Skeletal muscle tissue (tissue), 4 donors: ENCODE measurements around the gene OSBPL7. TPM values are rescaled to one million over a fixed set of nuclear protein-coding genes. Genes with fewer than 3 reads are reported as not detected.

Experiments
- H3K27ac ChIP-seq: one replicate; pipeline ENCODE4 v1.7.0; 2013; ENCODE audit warnings: mild to moderate bottlenecking, low read depth, low read length, inconsistent platforms
- H3K27me3 ChIP-seq, 3 donors: one replicate each; pipeline ENCODE4 v1.7.0; 2013; ENCODE audit warnings: low read length in 3 of 3; ENCODE audit not compliant: control insufficient read depth in 3 of 3, insufficient read depth in 3 of 3
- H3K36me3 ChIP-seq, 3 donors: one replicate each; pipeline ENCODE4 v1.7.0; 2013; ENCODE audit warnings: low read length in 3 of 3; ENCODE audit not compliant: control insufficient read depth in 3 of 3, insufficient read depth in 3 of 3
- H3K4me1 ChIP-seq, 3 donors: one replicate each; pipeline ENCODE4 v1.7.0; 2013; ENCODE audit warnings: low read length in 3 of 3, mild to moderate bottlenecking in 3 of 3; ENCODE audit not compliant: control insufficient read depth in 3 of 3, insufficient read depth in 3 of 3
- H3K4me3 ChIP-seq, 3 donors: one replicate each; pipeline ENCODE4 v1.7.0; 2013; ENCODE audit warnings: low read length in 3 of 3
- H3K9ac ChIP-seq, 3 donors: one replicate each; pipeline ENCODE4 v1.7.0; 2013; ENCODE audit warnings: low read length in 3 of 3, mild to moderate bottlenecking in 3 of 3, moderate library complexity in 2 of 3, low read depth in 1 of 3
- H3K9me3 ChIP-seq, 3 donors: one replicate each; pipeline ENCODE4 v1.7.0; 2013; ENCODE audit warnings: low read length in 3 of 3; ENCODE audit not compliant: control insufficient read depth in 3 of 3
- total RNA-seq: library from RNA; depleted of rRNA; stranded (reverse); fragments of >200 nt; gene quantifications from one replicate; pipeline ENCODE4 v1.2.3, GENCODE V29; 2014
- donor health status: Osteomylitis.

Gene OSBPL7
- total RNA-seq, 1 donor from 2014 or later: 8.4 TPM

- Histone ChIP-seq H3K27me3 (peaks cover 30 to 53% (median 48%) of the 10 kb centered on the region in 3 donors), H3K9me3 (no peaks in the 10 kb centered on the region), H3K9ac (no peak overlapping the region), H3K27ac (no peak overlapping the region), H3K4me3 (no peak overlapping the region), H3K4me1 (no peaks in the 10 kb centered on the region), H3K36me3 (no peaks in the 10 kb centered on the region)
Measured at GRCh38 chr17:47860386-47860785, 38.8 kb upstream of the OSBPL7 start.

- no peaks in the 10 kb centered on the region for H3K4me1 ChIP-seq
- H3K9ac ChIP-seq: no peak overlapping the region
- H3K9me3 ChIP-seq: no peaks in the 10 kb centered on the region
- no peak overlapping the region for H3K4me3 ChIP-seq
- H3K27ac ChIP-seq: no peak overlapping the region
- peaks cover 54 to 70% (median 65%) of the 10 kb centered on the region in 3 donors for H3K27me3 ChIP-seq
- no peaks in the 10 kb centered on the region for H3K36me3 ChIP-seq
Measured at GRCh38 chr17:47857551-47858455, 36.2 kb upstream of the OSBPL7 start.

DNA sequence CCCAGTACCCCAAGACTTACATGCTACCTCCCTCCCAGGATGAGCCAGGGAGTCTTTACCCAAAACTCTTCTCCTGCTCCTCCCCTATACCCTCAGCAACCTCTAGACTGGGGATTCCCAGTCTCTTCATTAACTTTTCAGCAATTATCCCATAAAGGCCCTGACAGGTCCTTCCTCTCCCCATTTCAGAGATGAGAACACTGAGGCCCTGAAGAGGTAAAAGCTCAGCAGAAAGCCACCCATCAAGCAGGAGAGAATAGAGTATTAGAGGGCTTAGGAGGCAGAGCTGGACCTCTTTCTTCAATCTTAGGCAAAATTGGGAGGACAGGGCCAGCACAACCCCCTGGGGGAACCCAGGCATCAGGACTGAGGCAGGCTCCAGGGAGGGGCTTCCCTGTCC, 35.2 kb upstream of the OSBPL7 start:
- H3K4me3 ChIP-seq: no peak overlapping the region
- no peaks in the 10 kb centered on the region for H3K36me3 ChIP-seq
- H3K4me1 ChIP-seq: peaks cover 0 to 8% (median under 1%) of the 10 kb centered on the region in 3 donors
- peaks cover 63 to 78% (median 75%) of the 10 kb centered on the region in 3 donors for H3K27me3 ChIP-seq
- no peak overlapping the region for H3K9ac ChIP-seq
- H3K27ac ChIP-seq: no peak overlapping the region
- no peaks in the 10 kb centered on the region for H3K9me3 ChIP-seq

GRCh38 chr17:47855737-47856136, 34.1 kb upstream of the OSBPL7 start:
- peaks cover 67 to 80% (median 79%) of the 10 kb centered on the region in 3 donors for H3K27me3 ChIP-seq
- no peak overlapping the region for H3K4me3 ChIP-seq
- H3K4me1 ChIP-seq: peaks cover 3 to 11% (median 5%) of the 10 kb centered on the region in 3 donors
- no peak overlapping the region for H3K9ac ChIP-seq
- no peaks in the 10 kb centered on the region for H3K36me3 ChIP-seq
- H3K27ac ChIP-seq: no peak overlapping the region
- H3K9me3 ChIP-seq: no peaks in the 10 kb centered on the region

GRCh38 chr17:47853616-47854015, 32.0 kb upstream of the OSBPL7 start:
- peaks cover 3 to 16% (median 7%) of the 10 kb centered on the region in 3 donors for H3K4me1 ChIP-seq
- H3K9me3 ChIP-seq: no peaks in the 10 kb centered on the region
- no peak overlapping the region for H3K4me3 ChIP-seq
- no peaks in the 10 kb centered on the region for H3K36me3 ChIP-seq
- H3K27me3 ChIP-seq: peaks cover 78 to 93% (median 81%) of the 10 kb centered on the region in 3 donors
- H3K27ac ChIP-seq: no peak overlapping the region
- no peak overlapping the region for H3K9ac ChIP-seq

GRCh38 chr17:47852113-47852949, 30.7 kb upstream of the OSBPL7 start:
- no peaks in the 10 kb centered on the region for H3K36me3 ChIP-seq
- peaks cover 87 to 97% (median 89%) of the 10 kb centered on the region in 3 donors for H3K27me3 ChIP-seq
- H3K4me3 ChIP-seq: no peak overlapping the region
- no peak overlapping the region for H3K27ac ChIP-seq
- no peaks in the 10 kb centered on the region for H3K9me3 ChIP-seq
- peaks cover 3 to 16% (median 7%) of the 10 kb centered on the region in 3 donors for H3K4me1 ChIP-seq
- no peak overlapping the region for H3K9ac ChIP-seq

DNA sequence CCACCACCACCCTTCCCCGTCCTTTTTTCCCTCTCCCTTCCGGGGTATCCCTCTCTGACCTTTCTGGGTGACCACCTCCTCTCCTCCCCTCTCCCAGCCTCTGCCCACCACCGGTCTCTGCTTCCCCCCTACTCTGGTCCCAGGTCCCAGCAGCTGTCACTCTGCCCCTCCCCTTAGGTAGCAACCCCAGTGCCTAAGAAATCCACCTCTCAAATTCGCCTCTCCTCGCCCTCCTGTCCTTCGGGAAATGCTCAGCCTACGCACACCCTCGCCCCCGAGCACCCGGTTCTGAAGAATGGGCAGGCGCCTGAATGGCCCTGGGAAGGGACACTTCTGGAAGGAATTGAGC, 30.1 kb upstream of the OSBPL7 start:
- Histone ChIP-seq H3K4me3 (no peak overlapping the region), H3K27me3 (peaks cover 87 to 97% (median 90%) of the 10 kb centered on the region in 3 donors), H3K36me3 (no peaks in the 10 kb centered on the region), H3K4me1 (peaks cover 3 to 20% (median 7%) of the 10 kb centered on the region in 3 donors), H3K9ac (no peak overlapping the region), H3K9me3 (no peaks in the 10 kb centered on the region), H3K27ac (no peak overlapping the region)

DNA sequence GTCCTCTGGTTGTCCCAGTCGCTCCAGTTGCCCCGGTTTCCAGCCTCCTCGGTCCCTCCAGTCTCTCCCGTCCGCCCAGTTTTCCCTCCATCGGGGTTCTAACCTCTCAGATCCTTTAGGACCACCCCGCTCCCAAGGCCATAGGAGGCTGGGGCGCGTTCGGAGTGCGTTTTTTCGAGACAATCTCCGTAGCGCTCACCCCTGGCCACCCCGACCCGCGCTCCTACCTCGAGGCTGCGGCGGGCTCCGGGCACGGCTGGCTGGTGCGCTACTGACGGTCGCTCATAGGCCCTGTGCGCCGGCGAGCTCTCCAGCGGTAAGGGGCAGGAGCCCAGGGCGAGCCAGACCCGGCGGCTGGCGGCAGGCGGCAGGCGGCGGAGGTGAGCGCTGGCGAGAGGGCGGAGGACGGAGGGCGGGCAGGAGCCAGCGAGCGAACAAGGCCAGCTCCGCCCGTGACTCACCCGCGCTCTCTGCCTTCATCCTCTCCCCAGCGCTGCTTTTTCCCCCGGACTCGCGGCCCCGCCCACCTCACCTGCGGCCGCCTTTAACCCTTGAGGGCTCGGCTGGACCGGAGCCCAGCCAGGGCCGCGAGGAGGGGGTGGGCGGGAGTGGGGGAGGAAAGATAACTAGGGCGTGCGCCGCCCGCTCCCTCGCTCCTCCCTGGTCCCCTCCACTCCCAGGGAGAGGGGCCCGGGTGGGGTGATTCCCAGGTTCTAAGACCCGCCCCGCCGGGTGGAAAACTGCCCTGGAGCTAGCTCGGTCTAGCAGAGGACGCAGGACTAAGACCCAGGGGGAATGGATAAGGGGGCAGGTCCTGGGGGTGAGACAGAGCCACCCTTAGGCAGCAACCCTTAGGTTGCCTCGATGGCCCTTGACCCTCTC, 29.3 kb upstream of the OSBPL7 start, which contains the start of gene SP6:
Gene SP6, minus strand, starts transcription at position 472 of the 882 bp plus-strand sequence. CDS start 2,734 bp downstream, outside the sequence.
- peak within 1 kb of the TSS; percentile 20 to 48 (median 41) for H3K4me3 ChIP-seq
- H3K9ac ChIP-seq: peak within 1 kb of the TSS in 2 of 3 donors; percentile 5 to 16
- H3K36me3 ChIP-seq: no peaks in the 10 kb centered on the region
- H3K4me1 ChIP-seq: peaks cover 3 to 20% (median 7%) of the 10 kb centered on the region in 3 donors
- H3K9me3 ChIP-seq: no peaks in the 10 kb centered on the region
- H3K27ac ChIP-seq: no peak within 1 kb of the TSS
- peaks cover 90 to 97% (median 90%) of the 10 kb centered on the region in 3 donors for H3K27me3 ChIP-seq

DNA sequence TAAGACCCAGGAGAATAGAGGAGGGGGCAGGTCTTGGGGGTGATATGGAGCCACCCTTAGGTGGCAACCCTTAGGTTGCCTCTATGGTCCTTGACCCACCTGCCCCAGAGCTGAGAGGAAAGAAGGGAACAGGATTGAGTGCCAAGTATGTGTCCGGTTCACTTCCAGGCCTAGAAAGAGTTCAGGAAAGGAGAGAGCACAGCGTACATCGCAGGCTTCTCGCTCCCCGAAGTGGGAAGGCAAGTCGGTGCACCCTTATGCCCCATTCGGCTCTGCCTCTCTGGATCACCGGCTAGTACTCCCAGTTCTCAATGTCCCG, 28.7 kb upstream of the OSBPL7 start:
- Histone ChIP-seq H3K36me3 (no peaks in the 10 kb centered on the region), H3K27me3 (peaks cover 88 to 97% (median 90%) of the 10 kb centered on the region in 3 donors)

More for the DNA sequence above, 28.7 kb upstream of the OSBPL7 start:
- peak overlapping the region in 1 of 3 donors; percentile 5 for H3K9ac ChIP-seq
- H3K4me1 ChIP-seq: peaks cover 3 to 20% (median 7%) of the 10 kb centered on the region in 3 donors
- peak overlapping the region in 2 of 3 donors; percentile 41 to 48 for H3K4me3 ChIP-seq
- H3K27ac ChIP-seq: no peak overlapping the region
- no peaks in the 10 kb centered on the region for H3K9me3 ChIP-seq
